Esophagus squamous epithelium (tissue), 5 donors: ENCODE results near the gene IMMP2L. TPM values are rescaled to one million over a fixed set of nuclear protein-coding genes. Genes with fewer than 3 reads are reported as not detected.

ENCODE experiments used
- DNase-seq: peaks from one replicate; lab custom pipeline; 2025; lab: John Stamatoyannopoulos, UW
- H3K27ac ChIP-seq, 4 donors: fragments of 200-600 bp; sonication (generic); one replicate each; pipeline ENCODE4 v1.5.1; 2016 to 2019; ENCODE audit warnings: mild to moderate bottlenecking in 1 of 4
- H3K27me3 ChIP-seq, 4 donors: fragments of 200-600 bp; sonication (generic); 1 replicate in 3 of 4; 2 replicates in 1 of 4; pipeline versions ENCODE4 v1.5.1 to v1.6.0; 2017 to 2021; ENCODE audit warnings: antibody characterized with exemption in 1 of 4
- H3K36me3 ChIP-seq, 3 donors: fragments of 200-600 bp; sonication (generic); one replicate each; pipeline ENCODE4 v1.5.1; 2016 to 2019
- H3K4me1 ChIP-seq, 3 donors: fragments of 200-600 bp; sonication (generic); one replicate each; pipeline ENCODE4 v1.5.1; 2017 to 2019
- H3K4me3 ChIP-seq, 4 donors: fragments of 200-600 bp; sonication (generic); 1 replicate in 3 of 4; 2 replicates in 1 of 4; pipeline ENCODE4 v1.5.1; 2016 to 2019; ENCODE audit warnings: mild to moderate bottlenecking in 2 of 4, moderate library complexity in 1 of 4
- H3K9me3 ChIP-seq, 3 donors: fragments of 200-600 bp; sonication (generic); one replicate each; pipeline ENCODE4 v1.5.1; 2016 to 2019
- CTCF ChIP-seq, 6 experiments: fragments of 450-650 bp in 4 of 6; fragments of 200-600 bp in 2 of 6; sonication (generic) in 2 of 6; IDR thresholded peaks; one replicate each; pipeline ENCODE4 v1.5.1; 2016 to 2019; ENCODE audit warnings: antibody characterized with exemption in 6 of 6, mild to moderate bottlenecking in 4 of 6, moderate library complexity in 4 of 6
- POLR2A ChIP-seq, 4 donors: fragments of 450-650 bp; IDR thresholded peaks; one replicate each; pipeline ENCODE4 v1.6.1; 2017; ENCODE audit warnings: antibody characterized with exemption in 4 of 4, mild to moderate bottlenecking in 4 of 4, moderate library complexity in 3 of 4
- WGBS, 2 donors: methylation state at CpG; one replicate each; pipeline ENCODE4 v1.1.5; 2018; 5-methylcytosine and 5-hydroxymethylcytosine counted together
- intact Hi-C: fragments of 100-400 bp; cut with DNase I; formaldehyde crosslinking; loops from one replicate; pipeline ENCODE4 v1.15.0; 2022
- total RNA-seq, 4 donors: library from RNA; depleted of rRNA; stranded (reverse); fragments of >200 nt; gene quantifications; one replicate each; pipeline ENCODE4 v1.1.0, GENCODE V29; 2016
- donor health status: DM: yes; HTN: yes; CAD: no.

IMMP2L gene
- total RNA-seq, 4 donors from 2014 or later: 1.6 to 21.7 (median 5.4) TPM

DNA sequence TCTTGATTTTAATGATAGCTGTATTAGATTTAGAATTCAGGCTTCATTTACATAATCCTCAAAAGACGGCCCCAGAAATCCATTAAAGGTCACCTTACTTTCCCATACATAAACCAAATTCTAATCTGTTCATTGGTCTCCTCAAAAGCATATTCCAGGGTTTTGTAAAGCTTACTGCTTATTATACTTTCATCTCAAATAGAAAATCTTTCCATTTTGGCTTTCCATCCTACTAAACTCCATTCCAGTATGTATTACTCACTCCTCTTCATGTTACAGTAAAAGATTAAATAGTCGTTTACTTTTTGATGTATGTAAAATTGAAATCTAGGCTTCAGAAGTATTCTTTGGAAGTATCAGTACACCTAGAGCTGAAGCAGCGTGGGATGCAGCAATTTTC lies 614.9 kb downstream of the IMMP2L start:
- H3K27me3 ChIP-seq: no peaks in the 10 kb centered on the region
- intact Hi-C loops: no loop called here
- H3K9me3 ChIP-seq: no peaks in the 10 kb centered on the region
- H3K27ac ChIP-seq: no peak overlapping the region
- H3K36me3 ChIP-seq: no peaks in the 10 kb centered on the region
- 67 to 69% methylated on average over 3 of the region's 3 CpGs for WGBS, 2 donors
- DNase-seq: no peak
- TF ChIP-seq POLR2A (IDR thresholded peaks at IDR 0.05) (no peak), CTCF (IDR thresholded peaks at IDR 0.05) (no peak)
- no peak overlapping the region for H3K4me3 ChIP-seq
- no peaks in the 10 kb centered on the region for H3K4me1 ChIP-seq

- H3K27ac ChIP-seq: no peak overlapping the region
- no peaks in the 10 kb centered on the region for H3K27me3 ChIP-seq
- WGBS, 2 donors: 66 to 71% methylated on average over 9 of the region's 9 CpGs
- intact Hi-C loops: no loop called here
- no peak overlapping the region for H3K4me3 ChIP-seq
- TF ChIP-seq POLR2A (IDR thresholded peaks at IDR 0.05) (no peak), CTCF (IDR thresholded peaks at IDR 0.05) (no peak)
- no peak for DNase-seq
- no peaks in the 10 kb centered on the region for H3K36me3 ChIP-seq
- no peaks in the 10 kb centered on the region for H3K9me3 ChIP-seq
- H3K4me1 ChIP-seq: peaks cover 0 to 7% (median 0%) of the 10 kb centered on the region in 3 donors
Observed at GRCh38 chr7:110944966-110945644, 617.2 kb downstream of the IMMP2L start.

- Histone ChIP-seq H3K27ac (no peak overlapping the region), H3K4me3 (no peak overlapping the region), H3K4me1 (peaks cover 0 to 7% (median 0%) of the 10 kb centered on the region in 3 donors), H3K27me3 (no peaks in the 10 kb centered on the region), H3K9me3 (no peaks in the 10 kb centered on the region), H3K36me3 (no peaks in the 10 kb centered on the region)
- DNase-seq: no peak
- intact Hi-C loops: no loop called here
- WGBS, 2 donors: 84 to 94% methylated on average over 7 of the region's 7 CpGs
- TF ChIP-seq POLR2A (IDR thresholded peaks at IDR 0.05) (no peak), CTCF (IDR thresholded peaks at IDR 0.05) (no peak)
Observed at GRCh38 chr7:110944448-110944847, 617.8 kb downstream of the IMMP2L start.

DNA sequence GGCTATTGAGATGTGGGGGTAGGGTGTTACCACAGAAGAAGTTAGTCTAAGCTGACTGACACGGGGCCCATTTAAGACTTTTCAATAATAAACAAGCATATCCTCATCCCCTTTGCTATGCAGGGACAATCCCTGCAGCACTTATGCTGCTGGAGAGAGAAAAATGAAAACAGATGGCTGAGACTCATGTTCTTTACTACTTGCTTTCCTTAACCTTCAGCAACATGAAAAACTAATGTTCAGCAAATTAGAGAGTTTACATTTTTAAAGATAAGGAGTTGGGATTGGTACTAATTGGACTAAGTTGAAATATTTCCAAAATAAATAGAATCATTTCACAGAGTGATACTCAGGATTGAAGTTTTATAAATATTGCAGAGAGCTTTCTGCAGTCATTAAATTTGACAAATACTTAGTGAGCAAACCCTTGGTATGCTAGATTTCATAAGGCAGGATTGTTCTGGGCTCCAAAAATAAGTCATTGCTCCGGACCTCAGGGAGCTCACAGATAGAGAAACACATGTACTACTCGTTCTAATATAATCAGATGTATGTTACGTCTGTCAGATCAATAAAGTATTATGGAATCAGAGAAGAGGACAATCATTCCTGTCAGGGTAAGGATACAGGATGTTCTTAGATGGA lies 618.5 kb downstream of the IMMP2L start:
- Histone ChIP-seq H3K27ac (no peak overlapping the region), H3K36me3 (no peaks in the 10 kb centered on the region), H3K9me3 (no peaks in the 10 kb centered on the region), H3K4me3 (no peak overlapping the region), H3K4me1 (peaks cover 0 to 7% (median 0%) of the 10 kb centered on the region in 3 donors), H3K27me3 (no peaks in the 10 kb centered on the region)
- intact Hi-C loops: no loop called here
- no peak for DNase-seq
- no peak for TF ChIP-seq CTCF (IDR thresholded peaks at IDR 0.05)
- no peak for TF ChIP-seq POLR2A (IDR thresholded peaks at IDR 0.05)
- 43 to 68% methylated on average over 4 of the region's 4 CpGs for WGBS, 2 donors

DNA sequence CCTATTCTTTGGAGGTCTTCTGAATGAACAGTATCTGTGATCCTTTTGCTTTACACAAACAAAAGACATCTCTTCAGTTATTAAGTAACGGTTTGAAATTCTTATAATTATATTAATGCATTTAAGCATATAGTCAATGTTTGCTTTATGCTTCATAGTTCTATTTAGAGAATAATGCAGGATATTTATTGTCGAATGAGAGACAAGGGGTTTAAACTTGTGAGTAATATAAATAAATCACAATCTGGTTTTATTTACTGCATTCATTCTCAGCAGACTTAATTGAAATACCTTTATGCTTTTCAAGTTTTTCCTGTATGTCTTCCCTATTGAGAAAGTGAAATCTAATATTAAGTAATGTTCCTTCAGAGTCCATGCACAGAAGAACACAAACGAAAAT lies 620.9 kb downstream of the IMMP2L start:
- peaks cover 0 to 7% (median 0%) of the 10 kb centered on the region in 3 donors for H3K4me1 ChIP-seq
- 58 to 66% methylated on average over 3 of the region's 3 CpGs for WGBS, 2 donors
- intact Hi-C loops: no loop called here
- TF ChIP-seq POLR2A (IDR thresholded peaks at IDR 0.05) (no peak), CTCF (IDR thresholded peaks at IDR 0.05) (no peak)
- no peaks in the 10 kb centered on the region for H3K36me3 ChIP-seq
- H3K4me3 ChIP-seq: no peak overlapping the region
- no peak for DNase-seq
- no peaks in the 10 kb centered on the region for H3K9me3 ChIP-seq
- no peaks in the 10 kb centered on the region for H3K27me3 ChIP-seq
- no peak overlapping the region for H3K27ac ChIP-seq
